Fibroblast of lung (primary cell): ENCODE measurements around the gene RHBG.

Experiments used
- EZH2 ChIP-seq: IDR thresholded peaks from 2 replicates; pipeline ENCODE4 v1.5.1; 2012; ENCODE audit warnings: low read length, control low read depth, mild to moderate bottlenecking; ENCODE audit errors: missing control alignments
- TF ChIP-seq, protein P1 (sequence below), 2 donors: IDR thresholded peaks in 1 of 2; conservative IDR thresholded peaks in 1 of 2; 1 replicate in 1 of 2; 2 replicates in 1 of 2; pipeline ENCODE4 v1.5.1; 2011 to 2012; ENCODE audit warnings: low read length in 2 of 2, control low read depth in 1 of 2, inconsistent platforms in 1 of 2, low read depth in 1 of 2, mild to moderate bottlenecking in 1 of 2

DNA sequence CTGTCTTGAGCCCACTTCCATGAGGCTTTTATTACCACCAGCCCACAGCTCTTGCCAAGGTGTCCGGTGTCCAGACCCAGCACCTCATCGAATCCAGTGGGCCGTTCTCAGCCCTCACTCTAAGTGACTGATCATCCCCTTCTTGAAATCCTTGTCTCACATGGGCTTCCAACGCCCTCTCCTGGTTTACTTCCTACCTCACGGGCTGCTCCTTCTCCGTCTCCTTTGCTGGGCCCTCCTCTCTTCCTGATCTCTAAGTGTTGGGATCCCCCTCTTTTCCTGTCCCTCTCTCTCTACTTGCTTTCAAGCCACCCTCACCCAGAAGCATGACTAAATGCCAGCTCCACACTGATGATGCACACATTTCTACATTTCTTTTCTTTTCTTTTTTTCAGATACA lies 9.0 kb upstream of the RHBG start:
- TF ChIP-seq, protein P1, sequence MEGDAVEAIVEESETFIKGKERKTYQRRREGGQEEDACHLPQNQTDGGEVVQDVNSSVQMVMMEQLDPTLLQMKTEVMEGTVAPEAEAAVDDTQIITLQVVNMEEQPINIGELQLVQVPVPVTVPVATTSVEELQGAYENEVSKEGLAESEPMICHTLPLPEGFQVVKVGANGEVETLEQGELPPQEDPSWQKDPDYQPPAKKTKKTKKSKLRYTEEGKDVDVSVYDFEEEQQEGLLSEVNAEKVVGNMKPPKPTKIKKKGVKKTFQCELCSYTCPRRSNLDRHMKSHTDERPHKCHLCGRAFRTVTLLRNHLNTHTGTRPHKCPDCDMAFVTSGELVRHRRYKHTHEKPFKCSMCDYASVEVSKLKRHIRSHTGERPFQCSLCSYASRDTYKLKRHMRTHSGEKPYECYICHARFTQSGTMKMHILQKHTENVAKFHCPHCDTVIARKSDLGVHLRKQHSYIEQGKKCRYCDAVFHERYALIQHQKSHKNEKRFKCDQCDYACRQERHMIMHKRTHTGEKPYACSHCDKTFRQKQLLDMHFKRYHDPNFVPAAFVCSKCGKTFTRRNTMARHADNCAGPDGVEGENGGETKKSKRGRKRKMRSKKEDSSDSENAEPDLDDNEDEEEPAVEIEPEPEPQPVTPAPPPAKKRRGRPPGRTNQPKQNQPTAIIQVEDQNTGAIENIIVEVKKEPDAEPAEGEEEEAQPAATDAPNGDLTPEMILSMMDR (conservative IDR thresholded peaks at IDR 0.05 in 1 of 2, IDR thresholded peaks at IDR 0.05 in 1 of 2; ENCODE audit: low read depth in 1 of 2, low read length in 2 of 2), result peak; percentile 41 to 42
- TF ChIP-seq EZH2, result no peak
